Measurements from ENCODE around the gene SPOCK2. TPM values are rescaled to one million over a fixed set of nuclear protein-coding genes. Genes with fewer than 3 reads are reported as not detected.

SPOCK2 gene
- total RNA-seq, 1 experiment from 2014 or later: 1.8 TPM

- peaks cover 22 to 26% of the 10 kb centered on the region in 2 experiments for H3K4me1 Mint-ChIP-seq
Measured at GRCh38 chr10:72090326-72090725, 2.0 kb upstream of the SPOCK2 start.

More at GRCh38 chr10:72090326-72090725, 2.0 kb upstream of the SPOCK2 start:
- Mint-ChIP-seq H3K27me3 (ENCODE audit: low read depth) (peaks cover 48% of the 10 kb centered on the region), H3K27ac (no peak overlapping the region), H3K36me3 (ENCODE audit: insufficient read depth in 1 of 3, low read depth in 3 of 3) (no peaks in the 10 kb centered on the region; a peak in 1 of 7 replicates), H3K4me3 (no peak overlapping the region), H3K9me3 (peaks cover 0 to 2% of the 10 kb centered on the region in 2 experiments; a peak in 3 of 5 replicates)
- Histone ChIP-seq H2BK12ac (ENCODE audit: insufficient read length, low read depth, low read length) (no peak overlapping the region), H2BK15ac (ENCODE audit: low read depth, low read length) (no peak overlapping the region), H3K4me1 (ENCODE audit: insufficient read depth, low read length) (no peaks in the 10 kb centered on the region), H3K4ac (ENCODE audit: low read depth, low read length) (no peak overlapping the region), H3K9ac (ENCODE audit: extremely low read depth, insufficient read length, low read length) (no peak overlapping the region), H4K91ac (ENCODE audit: insufficient read length, low read depth, low read length) (no peak overlapping the region), H3K14ac (ENCODE audit: insufficient read depth, low read length) (no peak overlapping the region), H3K23me2 (ENCODE audit: insufficient read length, low read depth, low read length, poor library complexity, severe bottlenecking) (peaks cover 20% of the 10 kb centered on the region), H4K8ac (replicated peaks; ENCODE audit: insufficient read length, low read depth, low read length) (no peak overlapping the region), H3K9me3 (ENCODE audit: control insufficient read depth, low read depth, low read length) (no peaks in the 10 kb centered on the region), H2AFZ (ENCODE audit: low read length) (no peak overlapping the region), H2BK5ac (ENCODE audit: insufficient read length, low read length) (no peak overlapping the region), H3K4me2 (ENCODE audit: insufficient read depth, insufficient read length, low read length) (no peak overlapping the region), H3T11ph (ENCODE audit: low read length) (no peak overlapping the region), H2BK120ac (ENCODE audit: low read depth, low read length, poor library complexity, severe bottlenecking) (no peak overlapping the region), H3K18ac (ENCODE audit: insufficient read length, low read depth, low read length) (no peak overlapping the region), H3K23ac (ENCODE audit: insufficient read length, low read depth, low read length) (no peak overlapping the region), H2BK20ac (ENCODE audit: low read depth, low read length, poor library complexity, severe bottlenecking) (no peak overlapping the region), H4K5ac (ENCODE audit: insufficient read length, low read depth, low read length) (no peak overlapping the region), H3K27ac (ENCODE audit: insufficient read length, low read depth, low read length) (no peak overlapping the region), H3K27me3 (ENCODE audit: insufficient read depth, low read length) (peaks cover 19% of the 10 kb centered on the region; the same call in 1 of the 2 replicates), H3K79me1 (ENCODE audit: insufficient read depth, low read depth, low read length, poor library complexity, severe bottlenecking) (no peaks in the 10 kb centered on the region), H3K79me2 (ENCODE audit: insufficient read depth, low read length) (no peaks in the 10 kb centered on the region), H4K20me1 (ENCODE audit: control insufficient read depth, insufficient read depth, insufficient read length) (no peaks in the 10 kb centered on the region), H2AK5ac (ENCODE audit: insufficient read length, low read length) (no peak overlapping the region), H3K56ac (ENCODE audit: insufficient read length, low read depth, low read length) (no peak overlapping the region)
- DNase-seq: no peak
- whole genome bisulfite sequencing (ENCODE audit: extremely low coverage, insufficient read length, low lambda C conversion rate): no CpG with 5 or more reads among the region's 3 CpGs
- no peak for TF ChIP-seq CTCF (conservative IDR thresholded peaks at IDR 0.05)
